Stimulated activated CD8-positive, alpha-beta memory T cell treated with anti-CD3 and anti-CD28 coated beads, Interleukin-7, amount 100 ng/mL, for 48 hours (primary cell): ENCODE results near the gene PARVG.

Experiments used
- DNase-seq, 2 donors: peaks; one replicate each; pipeline ENCODE4 v3.0.0-alpha.2; 2020; ENCODE audit warnings: low read depth in 1 of 2; ENCODE audit errors: extremely low read depth in 1 of 2

The PARVG gene

GRCh38 chr22:44210722-44211121 is 30.0 kb downstream of the PARVG start:
- no peak for DNase-seq

DNA sequence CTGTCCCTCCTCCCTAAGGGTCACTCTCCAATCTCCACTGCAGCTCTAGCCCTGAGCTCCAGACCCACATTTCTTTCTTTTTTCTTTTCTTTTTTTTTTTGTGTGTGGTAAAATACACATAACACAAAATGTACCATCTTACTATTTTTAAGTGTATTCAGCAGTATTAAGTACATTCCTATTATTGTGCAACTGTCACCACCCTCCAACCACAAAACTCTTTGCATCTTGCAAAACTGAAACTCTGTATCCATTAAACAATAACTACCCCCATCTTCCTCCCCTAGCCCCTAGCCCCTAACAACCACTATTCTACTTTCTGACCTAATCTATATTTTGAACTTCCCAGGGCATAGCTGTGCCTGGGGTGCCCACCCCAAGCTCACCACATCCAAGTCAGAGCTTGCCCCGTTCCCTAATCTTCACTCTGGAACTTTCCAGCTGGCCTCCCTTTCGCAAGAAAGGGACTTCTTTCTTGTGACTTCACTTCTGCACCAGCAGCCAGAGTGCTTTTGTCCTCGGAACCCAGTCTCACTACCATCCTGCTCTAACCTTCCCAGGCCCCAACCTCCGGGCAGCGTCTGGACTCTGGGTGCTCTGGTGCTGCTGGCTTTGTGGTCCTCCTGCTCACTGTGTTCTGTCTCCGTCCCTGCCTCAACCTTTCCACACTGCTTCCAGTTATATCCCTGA is 30.7 kb downstream of the PARVG start:
- DNase-seq: no peak

GRCh38 chr22:44211946-44212930 is 31.5 kb downstream of the PARVG start:
- DNase-seq: no peak

GRCh38 chr22:44212936-44213335 is 32.2 kb downstream of the PARVG start:
- no peak for DNase-seq

DNA sequence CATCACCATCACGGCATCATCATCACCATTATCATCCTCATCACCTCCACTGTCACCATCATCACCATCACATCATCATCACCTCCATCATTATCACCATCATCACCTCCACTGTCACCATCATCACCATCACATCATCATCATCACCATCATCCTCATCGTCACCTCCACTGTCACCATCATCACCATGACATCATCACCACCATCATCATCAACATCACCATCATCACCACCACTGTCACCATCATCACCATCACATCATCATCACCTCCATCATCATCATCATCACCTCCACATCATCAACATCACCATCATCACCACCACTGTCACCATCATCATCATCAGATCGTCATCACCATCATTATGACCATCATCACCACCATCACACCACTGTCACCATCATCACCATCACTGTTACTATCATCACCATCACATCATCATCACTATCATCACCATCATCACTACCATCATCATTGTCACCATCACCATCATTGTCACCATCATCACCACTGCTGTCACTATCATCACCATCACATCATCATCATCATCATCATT is 32.8 kb downstream of the PARVG start:
- DNase-seq: no peak

DNA sequence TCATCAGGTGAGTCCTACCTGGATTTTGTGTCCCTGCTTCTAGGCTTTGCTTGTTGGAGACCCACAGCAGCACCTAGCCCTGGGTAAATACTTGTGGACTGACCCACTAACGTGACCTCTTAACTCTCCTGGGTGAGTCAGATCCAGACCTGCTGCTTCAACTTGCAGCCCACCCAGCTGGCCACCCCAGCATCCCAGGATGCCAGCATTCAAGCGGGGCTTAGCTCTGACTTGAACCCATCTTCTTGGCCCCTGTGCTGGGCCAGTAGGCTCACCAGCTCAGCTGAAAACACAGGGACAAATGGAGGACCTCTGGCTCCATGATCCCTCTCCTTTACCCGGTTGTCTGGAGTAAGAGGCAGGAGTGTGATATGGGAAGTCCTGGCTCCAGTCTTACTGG is 33.5 kb downstream of the PARVG start:
- DNase-seq: no peak

DNA sequence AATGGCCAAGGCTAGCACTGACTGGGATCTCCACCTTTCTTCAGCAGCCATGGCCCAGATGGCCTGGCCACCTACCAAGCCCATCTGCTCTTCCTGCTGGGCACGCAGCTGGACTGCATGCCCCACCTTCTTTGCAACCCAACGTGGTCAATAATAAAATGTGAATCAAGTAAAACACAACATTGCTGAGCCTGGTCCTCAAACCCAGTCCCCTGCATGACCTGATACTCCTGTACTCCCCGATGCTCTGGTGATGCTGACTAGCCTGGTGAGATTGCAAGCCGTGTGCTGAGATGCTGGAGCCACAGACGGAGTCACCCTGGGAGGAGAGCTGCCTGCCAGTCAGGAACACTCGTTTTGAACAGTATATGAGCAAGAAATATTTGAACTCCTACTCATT is 34.0 kb downstream of the PARVG start:
- DNase-seq: no peak

DNA sequence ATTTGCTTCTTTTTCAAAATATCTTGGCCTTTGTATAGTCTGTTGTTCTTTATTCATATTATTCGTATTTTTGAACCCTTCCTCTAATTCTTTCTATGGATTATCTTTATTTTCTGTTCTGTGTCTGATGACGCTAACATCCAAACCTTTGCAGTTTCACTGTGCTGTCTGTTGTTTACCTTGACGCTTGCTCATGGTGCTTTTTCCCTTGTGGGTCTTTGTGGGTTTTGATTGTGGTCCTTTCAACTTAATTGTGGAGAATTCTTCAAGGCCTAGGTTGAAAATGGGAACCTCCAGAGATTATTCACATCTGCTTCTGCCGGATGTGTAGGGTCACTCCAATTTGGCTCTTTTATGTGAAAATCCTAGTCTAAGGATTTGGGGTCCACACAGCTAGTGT is 34.6 kb downstream of the PARVG start:
- no peak for DNase-seq

GRCh38 chr22:44217346-44217745 is 36.6 kb downstream of the PARVG start:
- DNase-seq: no peak

- no peak for DNase-seq
These were observed 37.3 kb downstream of the PARVG start for GRCh38 chr22:44218071-44218470.

DNA sequence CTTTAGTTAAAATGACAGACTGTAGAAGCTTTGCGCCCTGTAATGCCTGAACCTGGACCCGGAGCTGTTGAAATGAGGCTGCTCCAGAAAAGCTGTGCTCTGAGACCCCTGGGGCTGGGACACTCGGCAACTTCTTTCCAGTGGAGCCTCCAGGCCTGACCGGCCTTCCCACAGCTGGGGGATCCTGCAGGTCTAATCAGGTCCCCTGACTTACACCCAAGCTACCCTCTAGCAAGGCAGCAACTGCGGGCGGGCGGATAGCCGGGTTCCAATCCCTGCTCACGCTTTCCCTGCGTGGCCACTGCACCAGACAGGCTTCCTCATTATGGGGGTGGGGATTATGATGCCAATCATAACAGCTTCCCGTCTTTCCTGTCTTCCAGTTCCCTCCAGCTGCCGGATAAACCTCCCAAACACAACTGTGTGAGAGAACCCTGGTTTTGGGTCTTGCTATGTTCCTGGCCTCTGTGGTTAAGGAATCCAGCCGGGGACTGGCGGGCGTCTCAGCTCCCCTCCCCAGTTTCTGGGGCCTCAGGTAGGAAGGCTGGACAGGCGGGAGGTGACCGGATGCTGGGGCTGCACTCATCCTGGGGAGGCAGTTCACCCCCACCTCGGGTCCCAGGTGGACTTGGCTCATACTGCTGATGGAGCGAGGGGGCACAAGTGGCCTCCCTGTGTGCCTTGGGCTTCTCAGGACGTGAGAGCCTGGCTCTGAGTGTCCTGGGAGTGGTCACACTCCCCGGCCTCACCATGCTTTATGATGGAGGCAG is 38.6 kb downstream of the PARVG start:
- no peak for DNase-seq

DNA sequence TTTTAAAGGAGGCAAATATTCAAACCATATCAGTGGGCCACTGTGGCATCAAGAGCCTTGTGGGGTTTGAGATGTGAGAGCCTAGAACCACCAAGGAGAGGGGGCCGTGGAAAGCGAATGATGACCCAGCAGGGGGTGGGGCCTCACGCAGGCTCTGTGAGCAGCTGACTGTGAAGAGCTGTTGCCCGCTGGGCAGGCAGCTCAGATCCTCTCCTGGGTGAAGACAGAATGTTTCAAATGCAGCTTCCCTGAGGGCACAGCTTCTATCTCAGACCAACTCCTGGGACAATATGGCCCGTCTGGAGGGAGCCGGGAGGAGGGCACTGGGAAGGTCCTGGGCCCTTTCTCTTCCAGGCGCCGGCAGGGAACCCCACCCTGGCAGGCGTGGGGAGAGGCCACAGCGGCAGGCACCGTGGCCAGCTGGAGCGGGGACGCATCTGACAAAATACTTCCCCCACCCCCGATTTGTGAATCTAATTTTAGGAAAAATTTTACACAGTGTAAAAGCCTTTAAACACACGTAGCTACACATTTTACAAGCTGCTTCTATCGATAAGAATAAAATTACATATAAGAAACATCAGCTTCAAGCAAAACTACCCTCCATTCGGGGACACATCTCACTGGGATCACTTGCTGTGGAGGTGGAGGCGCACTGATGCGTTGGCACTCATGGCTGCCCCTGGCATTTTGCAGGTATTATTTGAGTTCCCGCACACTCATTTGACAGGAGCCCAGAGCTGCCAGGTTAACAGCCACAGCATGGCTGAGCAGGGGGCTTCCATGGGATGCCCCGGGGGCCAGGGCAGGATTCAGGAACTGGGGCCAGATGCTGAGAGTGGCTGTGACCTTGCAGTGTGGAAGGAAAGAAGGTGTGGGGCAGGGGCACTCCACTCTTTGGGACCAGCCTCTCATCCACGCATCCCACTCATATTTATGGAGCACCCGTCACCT is 40.3 kb downstream of the PARVG start:
- no peak for DNase-seq

DNA sequence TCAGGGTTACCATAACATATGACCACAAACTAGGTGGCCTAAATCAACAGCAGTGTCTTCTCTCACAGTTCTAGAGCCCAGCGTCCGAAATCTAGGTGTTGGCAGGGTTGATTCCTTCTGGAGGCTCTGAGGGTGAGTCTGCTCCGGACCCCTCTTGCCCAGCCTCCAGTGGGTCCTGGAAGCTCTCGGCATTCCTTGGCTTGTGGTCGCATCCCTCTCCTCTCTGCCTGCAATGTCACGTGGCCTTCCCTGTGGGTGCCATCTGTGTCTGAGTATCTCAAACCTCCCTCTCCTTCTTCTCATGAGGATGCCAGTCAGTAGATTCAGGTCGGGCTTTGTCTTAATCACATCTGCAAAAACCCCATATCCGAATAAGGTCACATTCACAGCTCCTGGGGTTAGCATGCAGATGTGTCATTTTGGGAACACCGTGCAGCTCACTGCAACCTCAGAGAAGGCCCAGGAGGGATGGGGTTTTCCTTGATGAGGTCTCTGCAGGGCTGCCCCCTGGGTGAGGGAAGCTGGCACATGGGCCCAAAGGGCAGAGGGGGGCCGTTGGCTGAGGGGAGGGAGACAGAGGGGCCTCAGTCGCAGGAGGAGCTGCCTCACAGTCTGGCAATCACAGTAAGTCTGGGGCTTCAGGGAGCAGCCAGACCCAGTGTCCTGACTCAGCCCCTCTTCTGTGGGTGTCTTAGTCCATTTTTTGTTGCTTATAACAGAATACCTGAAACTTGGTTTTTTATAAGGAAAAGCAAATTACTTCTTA is 41.2 kb downstream of the PARVG start:
- DNase-seq: no peak

GRCh38 chr22:44224166-44224565 is 43.4 kb downstream of the PARVG start:
- no peak for DNase-seq

GRCh38 chr22:44225091-44225689 is 44.5 kb downstream of the PARVG start:
- no peak for DNase-seq

DNA sequence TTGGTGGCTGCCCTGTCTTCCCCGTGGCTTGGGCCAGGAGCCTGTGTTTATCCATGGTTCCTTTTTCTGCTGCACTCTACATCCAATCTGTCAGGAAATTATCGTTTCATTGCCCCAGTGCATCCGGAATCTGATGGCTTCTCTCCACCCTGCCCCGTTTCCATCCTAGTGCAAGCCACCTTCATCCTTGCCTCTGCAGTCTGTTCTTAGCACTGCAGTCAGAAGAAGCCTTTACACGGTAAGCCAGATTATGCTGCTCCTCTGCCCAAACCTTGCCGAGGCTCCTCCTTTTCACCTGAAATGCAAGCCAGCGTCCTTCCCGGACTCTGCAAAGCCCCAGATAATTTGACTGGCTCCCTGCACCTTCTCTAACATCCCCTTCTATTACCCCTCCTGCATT is 45.1 kb downstream of the PARVG start:
- DNase-seq: no peak

DNA sequence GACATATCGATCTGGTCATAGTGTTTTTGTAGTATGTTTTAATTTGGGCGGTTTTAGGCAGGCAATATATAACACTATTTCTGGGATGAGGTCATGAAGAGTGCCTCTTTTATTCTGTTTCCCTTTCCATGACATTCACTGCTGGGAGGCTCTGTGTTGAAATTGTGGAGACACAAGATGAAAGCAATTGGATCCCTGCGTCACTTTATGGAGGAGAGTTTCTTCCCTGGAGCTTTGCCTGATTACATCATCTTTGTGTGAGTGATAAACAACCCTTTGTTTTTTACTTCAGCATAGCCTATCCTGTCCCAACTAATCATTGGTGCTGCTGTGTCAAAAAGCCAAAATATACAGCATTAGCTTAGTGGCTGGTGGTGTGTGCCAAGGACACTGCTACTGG is 48.6 kb downstream of the PARVG start:
- no peak for DNase-seq

DNA sequence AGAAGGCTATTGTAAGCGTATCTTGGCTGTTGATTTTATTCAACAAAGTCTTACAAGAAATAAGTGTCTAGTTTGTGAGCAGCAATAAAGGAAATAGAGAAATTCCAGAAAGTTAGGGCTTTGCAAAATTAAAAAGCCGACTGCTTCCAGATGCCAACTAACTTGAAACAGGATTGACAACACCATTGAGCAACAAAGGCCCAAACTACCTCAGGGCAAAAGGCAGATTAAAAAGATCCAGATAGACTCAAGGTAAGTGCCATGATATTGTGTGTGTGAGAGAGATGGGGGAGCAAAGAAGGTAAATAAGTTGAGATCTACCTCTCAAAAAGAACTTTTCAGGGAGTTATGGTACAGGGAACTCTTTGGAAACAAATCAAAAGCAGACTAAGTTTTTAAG is 49.1 kb downstream of the PARVG start:
- DNase-seq: no peak

GRCh38 chr22:44231233-44231632 is 50.5 kb downstream of the PARVG start:
- DNase-seq: no peak
